NCI-H1417 (cell line): ENCODE data around the gene NOL4.

Experiments
- DNase-seq, 3 experiments: peaks; one replicate each; lab custom pipeline; 2025; lab: John Stamatoyannopoulos, UW

The NOL4 gene

DNA sequence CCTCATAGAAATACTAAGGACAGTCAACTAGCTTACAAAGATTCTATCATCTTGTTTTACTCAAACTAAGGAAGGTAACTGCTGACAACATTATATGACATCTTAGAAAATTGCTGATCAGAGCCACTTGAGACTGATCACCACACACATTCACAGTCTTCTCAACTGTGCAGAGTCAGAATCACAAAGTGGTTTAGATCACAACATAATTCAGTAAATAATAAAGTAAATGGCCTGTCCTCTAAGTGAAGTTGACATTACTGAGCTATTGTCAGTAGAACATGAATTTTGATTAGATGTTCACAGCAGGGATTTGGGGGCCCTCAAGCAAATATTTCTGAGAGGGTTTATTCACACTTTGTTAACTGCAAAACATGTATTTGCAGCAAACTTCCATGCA, 28.5 kb downstream of the NOL4 start:
- DNase-seq = peak in 1 of 3 experiments; percentile 59

DNA sequence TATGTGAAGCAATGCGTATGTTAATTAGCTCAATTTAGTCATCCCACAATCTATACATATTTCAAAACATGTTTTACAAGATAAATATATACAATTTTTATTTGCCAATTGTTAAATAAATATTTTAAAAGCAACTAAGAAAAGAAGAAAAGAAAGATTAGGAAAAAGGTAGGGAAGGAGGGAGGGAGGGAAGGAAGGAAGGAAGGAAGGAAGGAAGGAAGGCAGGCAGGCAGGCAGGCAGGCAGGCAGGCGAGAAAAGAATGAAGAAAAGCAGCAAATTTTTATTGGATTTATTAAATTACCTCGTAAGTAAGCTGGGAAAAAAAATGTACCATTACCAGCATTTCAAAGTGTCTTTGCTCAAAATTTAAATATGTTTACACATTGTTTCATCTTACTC, 30.5 kb downstream of the NOL4 start:
- no peak for DNase-seq

DNA sequence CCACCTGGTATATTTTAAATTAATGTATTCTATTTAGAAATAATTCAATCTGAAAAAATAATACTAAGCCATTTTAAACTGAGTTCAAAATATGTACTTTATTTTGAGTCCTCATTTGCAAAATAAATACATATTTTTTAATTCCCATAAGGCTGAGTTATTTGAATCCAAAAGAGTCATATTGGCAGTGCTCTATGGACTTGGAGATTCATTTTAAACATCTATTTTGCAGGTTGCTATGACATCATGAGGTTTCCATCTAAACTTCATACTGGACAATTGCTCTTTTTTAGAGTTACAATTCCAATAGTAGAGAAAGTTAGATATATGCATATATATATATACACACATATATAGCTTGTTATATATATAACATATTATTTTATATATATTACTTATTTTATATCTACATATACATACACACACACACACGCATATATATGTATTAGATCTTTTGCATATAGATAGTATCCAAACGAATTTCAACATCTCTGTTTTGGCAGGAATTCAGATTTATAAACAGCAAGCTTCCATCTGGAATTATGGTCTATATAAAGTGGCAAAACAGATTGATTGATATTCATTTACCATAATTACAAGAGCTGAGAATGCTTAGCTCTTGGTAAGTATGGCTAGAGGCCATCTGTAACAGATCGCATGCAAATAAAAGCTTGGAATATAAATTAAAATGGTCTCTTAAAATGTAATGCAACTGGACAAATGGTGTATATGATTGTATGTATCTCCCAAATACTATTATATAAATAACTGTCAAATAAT, 34.9 kb downstream of the NOL4 start:
- no peak for DNase-seq
